Endothelial cell of hepatic sinusoid (primary cell): ENCODE results near the gene TSHZ1.

Experiments
- in situ Hi-C: cut with HindIII; loops from 2 replicates; pipeline ENCODE4 v1.10.0; 2017; ENCODE audit warnings: low sequenced_read_pairs

The TSHZ1 gene, protein sequence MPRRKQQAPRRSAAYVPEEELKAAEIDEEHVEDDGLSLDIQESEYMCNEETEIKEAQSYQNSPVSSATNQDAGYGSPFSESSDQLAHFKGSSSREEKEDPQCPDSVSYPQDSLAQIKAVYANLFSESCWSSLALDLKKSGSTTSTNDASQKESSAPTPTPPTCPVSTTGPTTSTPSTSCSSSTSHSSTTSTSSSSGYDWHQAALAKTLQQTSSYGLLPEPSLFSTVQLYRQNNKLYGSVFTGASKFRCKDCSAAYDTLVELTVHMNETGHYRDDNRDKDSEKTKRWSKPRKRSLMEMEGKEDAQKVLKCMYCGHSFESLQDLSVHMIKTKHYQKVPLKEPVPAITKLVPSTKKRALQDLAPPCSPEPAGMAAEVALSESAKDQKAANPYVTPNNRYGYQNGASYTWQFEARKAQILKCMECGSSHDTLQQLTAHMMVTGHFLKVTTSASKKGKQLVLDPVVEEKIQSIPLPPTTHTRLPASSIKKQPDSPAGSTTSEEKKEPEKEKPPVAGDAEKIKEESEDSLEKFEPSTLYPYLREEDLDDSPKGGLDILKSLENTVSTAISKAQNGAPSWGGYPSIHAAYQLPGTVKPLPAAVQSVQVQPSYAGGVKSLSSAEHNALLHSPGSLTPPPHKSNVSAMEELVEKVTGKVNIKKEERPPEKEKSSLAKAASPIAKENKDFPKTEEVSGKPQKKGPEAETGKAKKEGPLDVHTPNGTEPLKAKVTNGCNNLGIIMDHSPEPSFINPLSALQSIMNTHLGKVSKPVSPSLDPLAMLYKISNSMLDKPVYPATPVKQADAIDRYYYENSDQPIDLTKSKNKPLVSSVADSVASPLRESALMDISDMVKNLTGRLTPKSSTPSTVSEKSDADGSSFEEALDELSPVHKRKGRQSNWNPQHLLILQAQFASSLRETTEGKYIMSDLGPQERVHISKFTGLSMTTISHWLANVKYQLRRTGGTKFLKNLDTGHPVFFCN (N-terminal part only)

DNA sequence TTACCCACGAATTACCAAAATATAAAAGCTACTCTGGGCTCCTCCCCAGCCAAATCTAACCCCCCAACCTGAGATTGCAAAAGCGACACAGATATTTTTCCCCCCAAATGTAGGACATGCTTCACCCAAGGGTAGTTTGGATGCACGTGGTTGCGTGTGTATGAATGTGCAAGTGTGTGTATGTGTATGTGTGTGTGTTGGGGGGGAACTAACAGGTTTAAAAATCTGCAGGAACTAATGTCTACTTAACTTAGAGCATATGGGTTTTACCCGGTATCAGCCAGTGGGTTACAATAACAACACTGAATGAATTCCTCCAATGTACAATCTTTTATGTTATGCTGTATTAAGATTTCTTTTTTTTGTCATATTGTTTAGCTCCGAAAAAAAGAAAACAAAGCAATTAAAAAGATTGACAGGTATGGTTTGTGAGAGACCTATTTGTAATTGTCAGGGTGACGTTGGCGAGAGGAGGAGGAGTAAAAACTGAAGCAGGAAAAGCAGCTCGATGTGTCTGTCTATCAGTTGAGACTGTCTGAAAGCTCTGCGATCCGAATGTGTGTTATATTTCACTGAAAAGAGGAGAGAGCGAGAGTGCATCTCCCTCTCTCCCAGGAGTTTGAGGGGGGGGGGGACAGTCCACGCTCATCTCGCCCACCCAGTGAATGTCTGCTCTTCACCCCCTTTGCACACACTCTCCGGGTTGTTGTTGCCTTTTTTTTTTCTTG is at the start of gene TSHZ1:
TSS of gene TSHZ1 (plus strand) at position 524 of the 728 bp plus-strand sequence. CDS start 1,080 bp downstream, outside the sequence.
- in situ Hi-C loops, result no loop called here

GRCh38 chr18:75161256-75162028 is 49.2 kb upstream of the TSHZ1 start:
- in situ Hi-C loops, result no loop called here

DNA sequence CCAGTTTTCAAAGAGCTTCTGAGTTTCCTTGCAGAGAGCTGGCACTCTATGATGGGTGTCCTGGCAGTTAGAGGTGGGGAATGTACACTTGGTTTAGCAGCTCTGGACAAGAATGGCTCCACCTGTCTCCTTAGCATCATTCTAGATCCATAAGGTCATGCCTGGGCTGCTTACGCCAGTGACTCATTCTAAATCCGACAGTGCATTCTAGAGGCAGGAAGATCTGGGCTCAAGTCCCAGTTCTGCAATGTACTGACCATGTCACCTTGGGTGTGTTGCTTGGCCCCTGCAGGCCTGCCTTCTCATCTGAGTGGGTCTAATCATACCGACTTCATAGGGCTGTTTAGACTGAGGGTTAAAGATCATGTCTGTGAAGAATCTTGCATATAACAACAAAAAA is 48.1 kb upstream of the TSHZ1 start:
- in situ Hi-C loops, result no loop called here

- in situ Hi-C loops, result no loop called here
Observed at GRCh38 chr18:75162978-75163377, 47.6 kb upstream of the TSHZ1 start.

DNA sequence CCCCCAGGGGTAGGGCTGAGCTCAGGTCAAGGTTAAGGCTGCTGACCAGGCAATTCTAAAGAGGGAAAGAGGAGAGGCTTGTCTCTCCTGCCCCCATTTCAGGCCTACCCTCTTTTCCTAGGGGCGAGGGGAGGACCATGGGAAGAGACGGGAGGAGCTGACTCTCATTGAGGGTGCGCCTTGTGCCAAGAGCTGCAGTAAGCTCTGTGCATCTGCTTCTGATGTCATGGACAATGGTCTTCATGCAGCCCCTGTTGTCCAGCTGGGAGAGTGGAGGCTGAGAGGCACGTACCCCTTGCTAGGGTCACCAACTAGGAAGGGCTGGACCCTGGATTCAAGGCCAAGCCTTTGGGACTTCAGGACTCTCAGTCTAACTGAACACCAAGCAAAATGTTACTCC is 46.9 kb upstream of the TSHZ1 start:
- in situ Hi-C loops, result no loop called here

DNA sequence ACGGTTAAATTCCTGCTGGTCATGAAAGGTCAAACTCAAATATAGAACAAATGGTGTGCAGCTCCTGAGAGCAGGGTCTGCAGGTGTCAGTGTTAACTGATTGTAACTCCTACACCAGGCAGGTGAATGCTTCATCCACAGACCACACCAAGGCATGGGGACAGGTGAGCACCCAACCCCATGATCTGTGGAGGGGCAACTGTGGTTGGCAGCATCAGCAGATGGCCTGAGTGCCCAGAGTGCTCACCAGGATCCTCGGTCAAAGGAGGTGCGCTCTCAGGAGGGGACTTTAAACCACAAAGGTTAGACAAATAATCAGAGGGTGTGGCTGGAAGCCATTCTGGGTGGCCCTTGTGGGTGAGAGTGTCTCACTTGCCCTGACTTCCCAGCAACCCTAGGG is 46.1 kb upstream of the TSHZ1 start:
- in situ Hi-C loops, result no loop called here

- in situ Hi-C loops, result no loop called here
Observed at GRCh38 chr18:75165926-75166325, 44.7 kb upstream of the TSHZ1 start.

DNA sequence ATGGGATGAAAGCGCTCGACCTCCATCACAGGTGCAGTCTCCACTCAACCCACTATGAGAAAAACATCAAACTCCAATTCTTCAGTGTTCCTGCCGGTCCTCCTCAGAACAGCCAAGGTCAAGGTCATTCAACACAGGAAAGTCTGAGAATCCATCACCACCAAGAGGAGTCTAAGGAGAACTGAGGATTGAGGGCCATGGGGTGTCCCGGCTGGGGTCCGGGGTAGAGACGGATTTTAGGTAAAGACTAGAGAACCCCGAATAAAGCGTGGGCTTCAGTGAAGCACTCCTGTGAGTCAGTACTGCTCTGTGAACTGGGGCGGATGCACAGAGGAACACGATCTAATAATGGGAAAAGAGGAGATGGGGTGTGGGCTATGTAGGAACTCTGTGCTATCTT is 43.5 kb upstream of the TSHZ1 start:
- in situ Hi-C loops, result no loop called here

GRCh38 chr18:75167759-75168618 is 42.6 kb upstream of the TSHZ1 start:
- in situ Hi-C loops, result no loop called here

DNA sequence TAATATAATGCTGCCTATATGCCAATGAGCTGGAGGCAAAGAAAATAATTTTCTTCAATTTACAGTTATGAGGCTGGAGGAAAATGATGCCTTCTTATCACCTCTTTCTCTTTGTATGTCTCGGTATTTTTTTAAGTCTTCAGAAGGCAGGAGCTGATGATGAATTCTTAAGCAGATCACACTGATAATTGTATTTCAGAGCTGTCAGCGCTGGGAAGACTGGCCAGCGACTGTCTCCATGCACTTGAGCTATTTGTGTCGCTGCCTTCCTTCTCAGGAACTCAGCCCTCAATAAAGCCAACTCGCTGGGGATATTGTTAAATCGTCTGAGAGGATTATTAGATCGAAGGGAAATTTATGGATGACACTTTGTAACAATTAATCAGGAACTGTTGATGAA is 42.0 kb upstream of the TSHZ1 start:
- in situ Hi-C loops, result no loop called here

GRCh38 chr18:75169411-75169810 is 41.2 kb upstream of the TSHZ1 start:
- in situ Hi-C loops, result no loop called here

GRCh38 chr18:75170022-75170789 is 40.4 kb upstream of the TSHZ1 start:
- in situ Hi-C loops, result no loop called here

GRCh38 chr18:75170916-75171315 is 39.7 kb upstream of the TSHZ1 start:
- in situ Hi-C loops, result no loop called here

DNA sequence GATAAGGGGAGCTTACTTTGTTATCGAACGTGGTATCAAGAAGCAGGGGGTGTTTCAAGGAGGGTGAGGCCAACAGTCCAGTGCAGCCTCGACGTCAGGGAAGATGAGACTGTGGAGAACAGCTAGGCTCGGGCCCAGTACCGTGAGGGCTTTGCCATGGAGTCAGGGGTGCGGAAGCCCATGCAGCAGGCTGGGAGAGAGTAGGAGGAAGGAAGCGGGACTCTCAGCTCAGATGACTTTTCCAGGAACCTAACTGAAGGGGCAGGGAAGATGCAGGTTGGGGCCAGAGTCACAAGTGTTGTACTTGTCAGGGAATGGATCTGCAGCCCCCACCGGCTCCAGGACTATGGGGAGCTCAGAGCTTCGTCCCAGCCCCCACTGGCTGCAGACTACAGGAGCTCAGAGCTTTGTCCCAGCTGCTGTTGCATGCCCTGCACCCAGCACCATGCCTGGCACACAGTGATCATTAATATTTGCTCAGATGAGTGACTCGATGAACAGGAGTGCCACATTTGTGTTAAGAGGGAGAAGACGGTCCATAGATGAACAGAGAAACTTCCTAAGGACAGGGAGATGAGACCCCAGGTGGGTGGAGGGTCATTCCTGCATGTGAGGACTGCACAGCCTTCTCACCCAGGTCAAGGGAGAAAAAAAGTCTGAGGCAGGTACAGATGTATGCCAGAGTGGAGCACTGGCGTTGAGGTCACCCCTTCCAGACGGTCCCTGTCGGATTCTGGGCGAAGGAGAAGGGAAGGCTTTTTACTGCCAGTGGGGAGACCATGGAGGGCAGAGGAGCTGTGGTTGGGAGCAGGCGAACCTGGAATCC is 38.1 kb upstream of the TSHZ1 start:
- in situ Hi-C loops, result no loop called here

GRCh38 chr18:75173125-75173432 is 37.5 kb upstream of the TSHZ1 start:
- in situ Hi-C loops, result no loop called here

- in situ Hi-C loops, result no loop called here
Observed at GRCh38 chr18:75173738-75174137, 36.9 kb upstream of the TSHZ1 start.

DNA sequence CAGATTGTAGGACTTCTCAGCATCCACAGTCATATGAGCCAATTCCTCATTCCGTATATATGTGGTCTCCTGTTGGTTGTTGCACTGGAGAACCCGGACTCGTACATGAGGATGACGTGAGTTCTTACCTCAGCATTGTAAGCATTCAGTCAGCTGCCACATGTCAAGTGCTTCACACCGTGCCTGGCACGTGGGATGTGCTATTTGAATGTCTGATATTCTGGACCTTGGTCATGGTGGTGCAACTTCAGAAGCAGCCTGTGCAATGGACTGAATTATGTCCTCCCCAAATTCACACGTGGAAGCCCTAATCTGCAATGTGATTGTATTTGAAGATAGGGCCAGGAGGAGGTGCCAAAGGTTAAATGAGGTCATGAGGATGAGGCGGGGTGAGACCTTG is 33.7 kb upstream of the TSHZ1 start:
- in situ Hi-C loops, result no loop called here

- in situ Hi-C loops, result no loop called here
Observed at GRCh38 chr18:75178376-75178775, 32.2 kb upstream of the TSHZ1 start.
